Fibroblast of the aortic adventitia (primary cell): ENCODE results near the gene EDC3. TPM values are rescaled to one million over a fixed set of nuclear protein-coding genes. Genes with fewer than 3 reads are reported as not detected.

Experiments
- DNase-seq: peaks from one replicate; pipeline ENCODE4 v3.0.0-alpha.2; 2010; ENCODE audit warnings: low read depth
- H3K4me3 ChIP-seq: 2 replicates; pipeline ENCODE4 v1.5.1; 2011; ENCODE audit warnings: low read depth, mild to moderate bottlenecking, control low read depth, low read length, moderate library complexity
- total RNA-seq: library from RNA; depleted of rRNA; stranded (reverse); fragments of >200 nt; gene quantifications from 2 replicates; pipeline ENCODE4 v1.2.3, GENCODE V29; 2012; ENCODE audit warnings: low replicate concordance
- TF ChIP-seq, protein P1 (sequence below): IDR thresholded peaks from 2 replicates; pipeline ENCODE4 v1.5.1; 2011; ENCODE audit warnings: mild to moderate bottlenecking, low read length, control low read depth, inconsistent platforms; ENCODE audit not compliant: insufficient read depth

Gene EDC3
- total RNA-seq, 1 donor, result 11.3 TPM

DNA sequence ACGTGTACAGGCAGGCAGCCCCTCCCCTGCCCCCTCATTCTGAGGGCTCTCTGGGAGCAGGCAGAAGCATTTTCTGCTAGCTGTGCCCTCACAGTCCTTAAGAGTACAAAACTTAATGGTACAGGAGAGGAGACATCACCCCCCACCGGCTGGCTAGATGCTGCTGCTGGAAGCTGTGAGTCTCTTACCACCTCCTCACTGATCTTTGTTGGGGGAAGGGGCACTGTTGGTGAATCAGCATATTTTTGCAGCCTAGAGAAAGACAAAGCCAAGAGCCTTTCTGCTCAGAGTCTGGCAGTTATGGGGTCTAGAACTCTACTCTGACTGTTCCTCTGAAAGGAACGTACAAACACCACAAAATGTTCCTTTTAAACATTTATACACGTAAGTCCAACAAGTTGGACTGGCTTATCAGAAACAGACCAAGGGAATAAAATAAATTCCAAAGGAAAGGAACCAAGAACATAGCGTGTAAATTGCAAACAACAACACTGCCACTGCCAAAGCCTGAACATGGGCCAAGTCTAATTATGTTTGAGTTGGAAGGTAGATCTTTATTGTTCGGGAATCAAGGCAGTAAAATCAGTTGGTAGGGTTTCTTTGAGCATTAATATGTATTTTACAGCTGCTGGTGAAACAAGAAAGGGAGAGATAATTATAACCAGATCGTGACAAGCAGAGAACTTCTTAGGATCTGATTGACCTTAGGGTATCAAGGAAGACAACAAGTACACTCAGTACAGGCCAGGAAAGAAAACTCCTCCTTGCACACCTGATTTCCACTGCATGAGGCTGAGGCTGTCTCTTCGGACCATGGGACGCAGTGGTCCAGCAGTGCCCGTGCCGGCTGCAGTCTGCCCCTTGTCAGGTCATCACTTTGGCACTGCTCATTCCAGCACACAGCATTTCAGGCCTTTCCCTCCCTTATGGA lies 52.8 kb downstream of the EDC3 start:
- no peak overlapping the region for H3K4me3 ChIP-seq
- TF ChIP-seq, protein P1, sequence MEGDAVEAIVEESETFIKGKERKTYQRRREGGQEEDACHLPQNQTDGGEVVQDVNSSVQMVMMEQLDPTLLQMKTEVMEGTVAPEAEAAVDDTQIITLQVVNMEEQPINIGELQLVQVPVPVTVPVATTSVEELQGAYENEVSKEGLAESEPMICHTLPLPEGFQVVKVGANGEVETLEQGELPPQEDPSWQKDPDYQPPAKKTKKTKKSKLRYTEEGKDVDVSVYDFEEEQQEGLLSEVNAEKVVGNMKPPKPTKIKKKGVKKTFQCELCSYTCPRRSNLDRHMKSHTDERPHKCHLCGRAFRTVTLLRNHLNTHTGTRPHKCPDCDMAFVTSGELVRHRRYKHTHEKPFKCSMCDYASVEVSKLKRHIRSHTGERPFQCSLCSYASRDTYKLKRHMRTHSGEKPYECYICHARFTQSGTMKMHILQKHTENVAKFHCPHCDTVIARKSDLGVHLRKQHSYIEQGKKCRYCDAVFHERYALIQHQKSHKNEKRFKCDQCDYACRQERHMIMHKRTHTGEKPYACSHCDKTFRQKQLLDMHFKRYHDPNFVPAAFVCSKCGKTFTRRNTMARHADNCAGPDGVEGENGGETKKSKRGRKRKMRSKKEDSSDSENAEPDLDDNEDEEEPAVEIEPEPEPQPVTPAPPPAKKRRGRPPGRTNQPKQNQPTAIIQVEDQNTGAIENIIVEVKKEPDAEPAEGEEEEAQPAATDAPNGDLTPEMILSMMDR, result no peak
- DNase-seq, result peak; percentile 74

DNA sequence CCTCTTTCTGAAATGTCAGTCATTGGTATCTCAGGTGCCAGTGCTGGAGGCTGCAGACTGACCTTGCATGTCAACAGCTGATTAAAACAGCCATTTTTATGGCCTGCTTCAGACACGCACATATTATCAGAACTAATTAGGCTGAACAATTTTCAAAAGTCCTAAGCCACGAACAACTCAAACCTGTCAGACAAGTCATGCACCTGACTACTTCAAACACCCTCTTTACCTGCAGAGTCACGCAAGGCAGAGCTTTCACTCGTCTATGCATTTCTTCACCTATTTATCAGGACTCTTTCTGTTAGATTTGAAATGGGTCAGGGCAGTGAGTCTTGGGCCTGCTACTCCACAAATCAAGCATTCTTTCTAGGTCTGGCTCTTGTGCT lies 53.5 kb downstream of the EDC3 start:
- H3K4me3 ChIP-seq, result no peak overlapping the region
- no peak for DNase-seq
- TF ChIP-seq, protein P1, result no peak

DNA sequence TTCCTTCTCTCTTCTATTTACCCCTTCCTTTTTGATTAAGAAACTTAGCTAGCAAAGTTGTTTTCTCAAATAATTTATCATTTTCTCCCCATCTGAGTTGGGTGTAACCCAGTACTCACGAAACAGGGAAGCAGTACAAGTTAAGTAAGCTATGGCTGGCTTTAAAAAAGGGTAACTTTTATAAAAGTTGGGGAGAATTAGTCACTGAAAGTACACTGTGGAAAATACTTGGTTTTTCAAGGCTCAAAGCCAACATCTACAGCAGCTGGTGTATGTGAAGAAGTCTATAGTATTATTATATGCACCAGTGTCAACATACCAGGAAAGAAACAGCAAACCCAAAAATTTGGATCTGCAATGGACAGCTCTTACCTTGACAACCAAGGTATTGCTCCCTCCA lies 54.7 kb downstream of the EDC3 start:
- peak; percentile 47 for DNase-seq

DNA sequence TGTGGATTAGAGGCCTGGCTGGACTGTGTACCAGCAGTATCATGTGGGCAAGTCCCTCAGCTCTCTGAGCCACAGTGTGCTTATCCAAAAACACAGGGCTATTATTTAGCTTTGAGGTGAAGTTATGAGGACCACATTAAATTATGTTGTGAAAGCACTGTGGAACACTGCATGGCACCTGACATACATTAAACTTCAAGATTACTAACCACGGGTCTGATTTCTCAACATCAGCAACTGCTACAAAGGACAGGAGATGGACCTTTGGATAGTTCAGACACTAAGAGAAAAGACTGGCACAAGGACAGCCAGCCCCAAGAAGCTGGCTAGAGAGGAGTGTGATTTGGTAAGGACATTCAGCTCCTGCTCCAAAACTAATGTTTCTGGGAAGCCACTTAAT lies 58.8 kb downstream of the EDC3 start:
- DNase-seq, result no peak
- H3K4me3 ChIP-seq, result no peak overlapping the region
- TF ChIP-seq, protein P1, result no peak

More for the DNA sequence above, 54.7 kb downstream of the EDC3 start:
- TF ChIP-seq, protein P1, result no peak
- H3K4me3 ChIP-seq, result no peak overlapping the region

DNA sequence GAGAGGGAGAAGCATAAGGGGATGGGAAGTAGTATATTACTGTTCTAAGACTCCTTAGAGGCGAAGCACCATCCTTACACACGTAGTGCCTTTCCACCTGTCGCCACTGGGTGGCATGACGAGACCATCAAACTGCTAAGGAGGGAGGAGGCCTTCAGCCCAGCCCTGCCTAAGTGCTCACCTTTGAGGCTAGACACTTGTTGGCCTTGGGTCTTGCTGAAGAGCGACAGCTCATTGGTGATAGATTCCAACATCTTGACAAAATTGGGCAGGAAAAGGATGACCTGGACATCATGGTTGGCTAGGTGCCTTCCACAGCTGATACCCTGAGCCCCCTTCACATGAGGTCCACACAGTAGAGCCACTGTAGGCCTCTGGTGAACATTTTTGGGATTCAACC lies 60.6 kb downstream of the EDC3 start:
- H3K4me3 ChIP-seq, result no peak overlapping the region
- DNase-seq, result peak; percentile 72
- TF ChIP-seq, protein P1, result peak; percentile 91

DNA sequence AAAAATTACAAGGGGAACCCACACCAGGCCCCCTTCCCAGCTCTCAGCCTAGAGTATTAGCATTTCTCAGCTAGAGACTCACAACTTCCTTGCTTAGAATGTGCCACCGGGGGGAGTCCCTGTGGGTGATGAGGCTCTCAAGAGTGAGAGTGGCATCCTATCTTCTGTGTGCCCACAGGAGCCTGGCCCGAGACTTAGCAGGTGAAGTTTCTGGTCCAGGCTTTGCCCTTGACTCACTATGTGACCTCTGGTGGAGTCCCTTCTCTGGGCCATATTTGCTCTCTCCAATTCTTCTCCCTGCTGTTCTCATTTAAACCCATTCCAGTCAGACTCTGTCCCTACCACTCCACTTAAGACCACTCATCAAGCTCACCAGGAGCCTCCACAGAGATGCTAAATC lies 62.0 kb downstream of the EDC3 start:
- no peak overlapping the region for H3K4me3 ChIP-seq
- TF ChIP-seq, protein P1, result no peak
- no peak for DNase-seq
